Activated CD8-positive, alpha-beta memory T cell treated with anti-CD3 and anti-CD28 coated beads for 48 hours (primary cell): ENCODE results near the gene LRRC32.
"Not testable (repeated sequence)": the region's sequence is repeated elsewhere in the genome, so short reads cannot be mapped to it uniquely, and the experiment has no call there.

ENCODE experiments used
- DNase-seq, 3 experiments: peaks; one replicate each; pipeline ENCODE4 v3.0.0-alpha.2; 2020; ENCODE audit warnings: low read depth in 2 of 3, low spot score in 2 of 3

The LRRC32 gene

DNA sequence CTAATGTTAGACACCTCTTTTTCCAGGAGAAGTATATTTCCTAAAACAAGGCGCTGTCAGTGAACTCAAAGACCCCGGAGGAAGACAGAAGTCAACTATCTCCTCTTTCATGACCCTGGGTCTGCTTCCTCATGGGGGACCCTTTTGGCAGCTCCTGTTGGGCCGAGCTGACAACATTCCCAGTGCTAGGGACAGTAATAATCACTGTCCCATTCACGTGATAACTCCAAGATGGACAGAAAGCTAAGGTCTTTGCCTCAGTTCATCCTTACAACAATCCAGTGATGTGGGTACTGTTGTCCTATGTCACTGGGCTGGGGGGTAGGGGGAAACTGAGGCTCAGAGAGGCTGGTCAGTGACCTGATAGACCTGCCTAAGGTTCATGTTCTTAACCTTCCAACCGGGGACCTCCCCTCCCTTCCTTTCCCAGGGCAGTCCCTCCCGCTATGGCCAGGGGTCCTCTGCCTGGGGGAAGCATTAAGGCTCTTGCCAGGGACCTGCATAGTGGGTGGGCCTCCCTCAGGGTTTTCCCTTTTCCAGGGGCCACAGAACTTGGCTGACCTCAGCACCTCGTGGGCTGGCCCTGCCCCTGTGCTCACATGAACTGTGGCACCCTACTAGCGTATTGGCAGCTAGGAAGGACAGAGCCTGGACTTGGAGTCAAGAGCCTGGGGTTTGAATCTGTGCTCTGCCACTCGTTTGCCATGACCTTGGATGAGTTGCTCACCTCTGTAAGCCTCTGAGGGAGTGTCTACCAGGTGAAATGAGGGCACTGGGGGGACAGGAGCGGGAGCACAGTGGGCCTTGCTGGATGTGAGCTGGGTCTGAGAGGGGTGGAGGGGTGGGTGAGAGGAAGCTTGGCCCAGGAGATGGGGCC is 53.6 kb downstream of the LRRC32 start:
- DNase-seq: no peak

DNA sequence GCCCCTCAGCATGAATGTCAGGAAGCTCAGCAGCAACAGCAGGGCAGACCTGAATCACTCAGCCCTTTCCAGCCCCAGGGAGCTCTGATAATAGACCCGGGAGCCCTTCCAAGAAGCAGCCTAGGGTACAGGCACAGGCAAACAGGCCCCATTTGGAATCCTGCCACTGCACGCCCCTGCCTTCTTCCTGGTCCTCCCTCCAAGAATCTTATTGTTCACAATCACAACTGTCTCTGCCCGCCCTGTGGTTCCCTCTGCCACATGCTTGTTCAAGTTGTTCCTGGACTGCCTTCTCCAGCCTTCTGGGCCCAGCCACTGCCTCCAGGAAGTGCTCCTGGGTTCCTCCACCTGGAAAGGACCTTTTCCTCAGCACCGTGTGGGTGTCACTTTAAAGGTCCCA is 54.6 kb downstream of the LRRC32 start:
- no peak for DNase-seq

DNA sequence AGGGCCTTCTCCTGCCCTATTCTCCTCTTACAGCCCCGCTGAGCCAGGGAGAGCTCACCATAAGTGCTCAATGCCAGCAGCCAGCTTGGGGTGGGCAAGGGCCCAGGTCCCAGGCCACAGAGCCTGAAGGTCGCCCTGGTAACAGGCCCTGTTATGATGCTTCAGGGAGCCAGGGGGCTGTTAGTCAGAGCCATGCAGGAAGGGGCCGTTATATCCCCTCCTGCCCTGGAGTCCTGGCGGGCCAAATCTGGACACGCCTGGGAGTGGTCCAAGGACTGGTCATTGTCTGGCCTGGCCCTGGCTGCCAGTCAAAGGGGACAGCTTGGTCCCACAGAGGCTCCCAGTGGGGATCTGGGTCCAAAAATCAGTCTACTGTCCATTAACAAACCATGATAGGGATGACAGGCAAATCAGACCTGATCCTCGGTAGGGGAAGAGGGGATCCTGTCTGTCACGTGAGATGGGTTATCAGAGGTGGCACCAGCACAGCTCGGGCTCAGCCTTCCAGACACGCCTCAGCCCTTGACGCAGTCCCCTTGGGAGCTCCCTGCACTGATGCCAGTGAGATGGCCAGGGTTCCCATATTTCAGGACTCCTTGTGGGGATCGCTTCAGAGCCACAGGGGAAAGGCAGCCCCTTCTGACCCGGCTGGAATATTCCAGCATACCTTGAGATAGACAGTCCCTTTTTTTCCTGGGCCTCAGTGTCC is 55.9 kb downstream of the LRRC32 start:
- DNase-seq: no peak

DNA sequence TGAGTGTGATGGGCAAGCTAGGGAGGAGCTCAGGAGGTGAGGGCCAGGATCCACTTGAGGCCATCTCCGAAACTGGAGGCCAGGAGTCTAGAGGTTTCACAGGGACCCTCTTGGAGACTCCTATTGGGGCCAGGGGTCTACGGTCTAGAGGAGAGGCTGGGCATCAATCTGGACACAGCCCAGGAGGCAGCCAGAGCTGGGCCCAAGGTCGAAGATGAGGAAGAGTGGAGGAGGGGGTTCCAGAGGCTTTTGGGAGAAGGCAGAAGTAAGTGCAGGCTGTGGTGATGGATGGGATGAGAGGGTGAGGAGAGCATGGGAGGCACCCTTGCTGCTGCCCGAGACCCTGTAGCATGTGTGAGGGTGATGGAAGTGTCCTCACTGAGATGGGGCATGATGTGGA is 56.6 kb downstream of the LRRC32 start:
- no peak for DNase-seq

DNA sequence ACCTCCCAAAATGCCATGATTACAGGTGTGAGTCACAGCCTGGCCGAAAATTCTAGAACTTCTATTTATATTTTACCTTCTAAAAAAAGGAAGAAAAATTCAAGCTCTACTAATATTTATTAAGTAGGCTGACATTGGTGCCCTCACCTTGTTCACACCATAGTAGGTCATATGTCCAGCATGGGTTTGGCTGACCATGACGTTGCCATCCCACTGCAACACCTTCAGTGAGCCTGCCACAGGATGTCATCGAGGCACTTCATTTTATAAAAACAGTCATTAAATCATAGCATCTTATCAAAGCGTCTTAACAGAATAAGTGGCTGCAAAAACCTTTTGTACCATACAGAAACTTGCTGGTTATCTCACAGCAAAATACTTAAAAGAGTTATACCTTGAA is 58.3 kb downstream of the LRRC32 start:
- DNase-seq: no peak

DNA sequence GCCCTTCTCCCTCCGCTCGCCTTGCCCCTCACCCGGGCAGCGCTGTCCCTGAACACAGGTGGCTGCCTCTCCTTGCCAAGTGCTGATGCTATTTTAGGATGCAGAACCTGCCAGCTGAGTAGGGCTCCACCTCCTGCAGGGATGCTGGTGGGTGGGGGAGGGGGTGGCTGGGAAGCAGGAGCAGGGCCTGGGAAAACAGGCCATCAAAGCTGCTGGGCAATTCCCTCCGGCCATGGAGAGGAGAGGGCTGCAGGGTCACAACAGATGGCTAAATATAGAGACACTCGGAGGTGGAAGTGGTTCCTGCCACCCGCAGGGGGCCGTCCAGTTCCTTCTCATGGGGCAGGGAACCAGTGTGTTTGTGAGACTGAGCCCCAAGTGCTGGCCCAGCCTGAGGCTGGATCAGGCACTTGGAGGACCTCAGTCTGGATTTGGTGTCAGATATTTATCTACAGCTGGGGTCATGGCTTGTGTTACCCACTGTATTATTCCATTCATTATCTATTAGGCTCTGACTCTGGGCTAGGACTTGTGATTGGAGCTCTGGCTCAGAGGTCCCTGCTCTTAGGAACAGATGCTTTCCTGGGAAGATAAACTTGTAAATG is 59.6 kb downstream of the LRRC32 start:
- DNase-seq: no peak

DNA sequence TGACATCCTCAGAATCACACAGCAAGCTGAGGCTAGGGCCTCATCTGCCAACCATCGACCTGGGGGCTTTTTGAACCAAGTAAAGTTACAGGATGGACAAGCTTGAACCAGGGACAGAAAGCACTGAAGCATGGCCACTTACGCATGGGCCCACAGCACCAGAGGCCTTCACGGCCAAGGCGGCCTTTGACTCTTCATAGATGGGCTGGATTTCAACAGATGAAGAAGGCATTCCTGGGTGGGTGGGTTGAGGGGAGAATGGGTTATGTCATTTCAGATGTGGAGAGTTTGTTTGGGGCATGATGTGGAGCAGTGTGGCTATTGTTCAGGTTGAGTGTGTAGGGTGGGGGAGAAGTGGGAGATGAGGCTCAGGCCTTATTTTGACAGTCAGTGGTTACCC is 60.2 kb downstream of the LRRC32 start:
- no peak for DNase-seq

DNA sequence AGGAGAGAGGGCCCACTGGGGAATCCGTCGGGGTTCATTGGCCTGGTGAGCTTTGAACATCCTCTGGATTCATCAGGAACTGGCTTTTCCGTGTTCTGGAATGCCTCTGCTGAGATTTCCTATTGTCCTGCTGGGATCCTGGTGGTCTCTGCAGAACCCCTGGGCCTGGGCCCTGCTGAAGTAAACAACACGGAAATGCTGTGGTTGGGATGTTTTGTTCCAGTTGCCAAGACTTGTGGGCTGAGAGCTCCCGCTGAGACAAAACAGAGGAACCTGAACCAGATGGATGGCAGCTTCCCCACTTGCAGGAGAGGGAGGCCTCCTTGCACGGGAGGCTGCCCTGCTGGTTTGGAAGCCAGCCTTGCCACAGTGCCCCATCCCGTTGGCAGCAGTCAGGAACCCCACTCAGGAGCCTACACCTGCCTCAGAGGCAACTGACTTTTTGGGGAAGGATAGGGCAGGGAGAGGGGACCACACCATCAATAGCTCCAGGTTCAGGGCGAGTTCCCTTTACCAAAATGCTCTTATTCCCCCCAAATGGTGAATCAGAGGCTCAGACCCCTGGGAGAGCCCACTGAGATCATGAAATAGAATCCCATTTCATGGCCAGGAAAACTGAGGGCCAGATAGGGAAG is 60.7 kb downstream of the LRRC32 start:
- no peak for DNase-seq

DNA sequence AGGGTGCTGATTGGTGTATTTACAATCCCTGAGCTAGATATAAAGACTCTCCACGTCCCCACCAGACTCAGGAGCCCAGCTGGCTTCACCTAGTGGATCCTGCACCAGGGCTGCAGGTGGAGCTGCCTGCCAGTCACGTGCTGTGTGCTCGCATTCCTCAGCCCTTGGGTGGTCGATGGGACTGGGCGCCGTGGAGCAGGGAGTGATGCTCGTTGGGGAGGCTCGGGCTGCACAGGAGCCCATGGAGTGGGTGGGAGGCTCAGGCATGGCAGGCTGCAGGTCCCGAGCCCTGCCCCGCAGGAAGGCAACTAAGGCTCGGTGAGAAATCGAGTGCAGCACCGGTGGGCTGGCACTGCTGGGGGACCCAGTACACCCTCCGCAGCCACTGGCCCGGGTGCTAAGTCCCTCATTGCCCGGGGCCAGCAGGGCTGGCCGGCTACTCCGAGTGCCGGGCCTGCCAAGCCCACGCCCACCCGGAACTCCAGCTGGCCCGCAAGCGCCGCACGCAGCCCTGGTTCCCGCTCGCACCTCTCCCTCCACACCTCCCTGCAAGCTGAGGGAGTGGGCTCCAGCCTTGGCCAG is 61.6 kb downstream of the LRRC32 start:
- DNase-seq: not testable (repeated sequence)

DNA sequence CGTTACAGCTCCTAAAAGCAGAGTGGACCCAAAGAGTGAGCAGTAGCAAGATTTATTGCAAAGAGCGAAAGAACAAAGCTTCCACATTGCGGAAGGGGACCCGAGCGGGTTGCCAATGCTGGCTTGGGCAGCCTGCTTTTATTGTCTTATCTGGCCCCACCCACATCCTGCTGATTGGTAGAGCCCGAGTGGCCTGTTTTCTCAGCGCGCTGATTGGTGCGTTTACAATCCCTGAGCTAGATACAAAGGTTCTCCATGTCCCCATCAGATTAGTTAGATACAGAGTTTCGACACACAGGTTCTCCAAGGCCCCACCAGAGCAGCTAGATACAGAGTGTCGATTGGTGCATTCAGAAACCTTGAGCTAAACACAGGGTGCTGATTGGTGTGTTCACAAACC is 62.3 kb downstream of the LRRC32 start:
- not testable (repeated sequence) for DNase-seq
